ENCODE results near the gene SLC38A1. TPM values are rescaled to one million over a fixed set of nuclear protein-coding genes. Genes with fewer than 3 reads are reported as not detected.
"Not testable (repeated sequence)": the region's sequence is repeated elsewhere in the genome, so short reads cannot be mapped to it uniquely, and the experiment has no call there.

Gene SLC38A1
- total RNA-seq, 1 experiment from 2014 or later, result 259 TPM

DNA sequence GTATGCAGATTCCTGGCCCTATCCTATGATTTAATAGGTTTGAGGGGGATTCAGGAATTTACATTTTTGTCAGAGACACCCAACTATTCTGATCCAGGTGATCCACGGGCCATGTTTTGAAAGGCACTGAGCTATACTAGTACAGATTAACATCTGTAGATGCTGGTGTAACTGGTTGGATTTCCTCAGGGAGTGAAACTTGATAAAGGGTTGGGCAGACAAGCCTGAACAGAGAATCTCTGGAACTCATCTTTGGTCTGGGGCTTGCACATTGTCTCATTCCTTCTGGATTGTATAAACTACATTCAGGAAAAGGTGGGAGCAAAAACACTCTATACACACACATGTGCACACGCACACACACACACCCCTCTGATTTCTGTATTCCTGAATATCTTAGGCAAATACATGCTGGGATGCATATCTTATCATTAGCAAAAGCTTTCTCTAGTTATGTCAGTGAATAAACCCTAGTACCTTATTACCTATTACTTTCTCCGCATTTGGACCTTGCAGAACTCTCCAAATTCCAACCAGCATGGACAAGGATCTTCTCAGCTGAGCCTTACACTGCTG is 104.6 kb downstream of the SLC38A1 start:
- POLR2A ChIA-PET, result interaction anchor here (0.6 kb wide), 1 partner anchor 117 kb away, joined by 4 read pairs; no protein-coding TSS in a partner anchor
- Mint-ChIP-seq H3K4me3 (ENCODE audit: unreplicated experiment) (no peak overlapping the region), H3K36me3 (ENCODE audit: insufficient read depth, unreplicated experiment) (peaks cover 4% of the 10 kb centered on the region), H3K27me3 (ENCODE audit: insufficient read depth, unreplicated experiment) (peaks cover 5% of the 10 kb centered on the region), H3K27ac (ENCODE audit: unreplicated experiment) (no peak overlapping the region), H3K4me1 (ENCODE audit: low read depth, unreplicated experiment) (no peaks in the 10 kb centered on the region), H3K9me3 (ENCODE audit: unreplicated experiment) (no peaks in the 10 kb centered on the region)
- no peaks in the 10 kb centered on the region; the same call in 1 of the 2 replicates for H3K9me3 ChIP-seq
- no TSS peak for BruUV-seq (replicated peaks)
- TF ChIP-seq, protein P1, sequence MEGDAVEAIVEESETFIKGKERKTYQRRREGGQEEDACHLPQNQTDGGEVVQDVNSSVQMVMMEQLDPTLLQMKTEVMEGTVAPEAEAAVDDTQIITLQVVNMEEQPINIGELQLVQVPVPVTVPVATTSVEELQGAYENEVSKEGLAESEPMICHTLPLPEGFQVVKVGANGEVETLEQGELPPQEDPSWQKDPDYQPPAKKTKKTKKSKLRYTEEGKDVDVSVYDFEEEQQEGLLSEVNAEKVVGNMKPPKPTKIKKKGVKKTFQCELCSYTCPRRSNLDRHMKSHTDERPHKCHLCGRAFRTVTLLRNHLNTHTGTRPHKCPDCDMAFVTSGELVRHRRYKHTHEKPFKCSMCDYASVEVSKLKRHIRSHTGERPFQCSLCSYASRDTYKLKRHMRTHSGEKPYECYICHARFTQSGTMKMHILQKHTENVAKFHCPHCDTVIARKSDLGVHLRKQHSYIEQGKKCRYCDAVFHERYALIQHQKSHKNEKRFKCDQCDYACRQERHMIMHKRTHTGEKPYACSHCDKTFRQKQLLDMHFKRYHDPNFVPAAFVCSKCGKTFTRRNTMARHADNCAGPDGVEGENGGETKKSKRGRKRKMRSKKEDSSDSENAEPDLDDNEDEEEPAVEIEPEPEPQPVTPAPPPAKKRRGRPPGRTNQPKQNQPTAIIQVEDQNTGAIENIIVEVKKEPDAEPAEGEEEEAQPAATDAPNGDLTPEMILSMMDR (IDR thresholded peaks at IDR 0.05; ENCODE audit: insufficient read depth in 1 of 2, low read depth in 1 of 2, low read length in 1 of 2, severe bottlenecking in 1 of 2, unreplicated experiment in 1 of 2), result no peak
- H3K4me1 ChIP-seq, result no peaks in the 10 kb centered on the region
- no peaks in the 10 kb centered on the region for H3K27me3 ChIP-seq (replicated peaks; ENCODE audit: control insufficient read depth, insufficient read depth, low read length)
- no peak overlapping the region for H3K4me3 ChIP-seq (ENCODE audit: low read depth, low read length)
- no peak for DNase-seq
- CTCF ChIA-PET, result no interaction called here
- intact Hi-C loops (cut with micrococcal nuclease; ENCODE audit: unreplicated experiment), result no loop called here
- no peaks in the 10 kb centered on the region for H3K36me3 ChIP-seq (ENCODE audit: control insufficient read depth, insufficient read depth, low read length)

DNA sequence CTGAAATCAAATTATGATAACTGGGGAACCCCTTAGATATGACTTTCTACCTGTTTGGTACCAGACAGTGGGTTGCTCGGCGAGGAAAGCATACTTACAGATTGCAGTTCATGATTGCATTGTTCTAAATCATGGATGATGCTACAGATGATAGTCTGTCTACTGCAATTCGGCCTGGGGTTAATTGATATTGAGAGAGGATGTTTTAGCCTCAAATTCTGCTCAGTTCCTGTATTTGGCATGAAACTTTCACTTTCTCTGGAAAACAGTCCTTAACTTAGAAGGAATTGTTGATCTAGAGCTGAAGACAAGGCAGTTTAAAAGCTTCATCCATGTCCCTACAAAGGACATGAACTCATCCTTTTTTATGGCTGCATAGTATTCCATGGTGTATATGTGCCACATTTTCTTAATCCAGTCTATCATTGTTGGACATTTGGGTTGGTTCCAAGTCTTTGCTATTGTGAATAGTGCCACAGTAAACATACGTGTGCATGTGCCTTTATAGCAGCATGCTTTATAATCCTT is 106.2 kb downstream of the SLC38A1 start:
- POLR2A ChIA-PET, CTCF ChIA-PET: not testable (repeated sequence)

DNA sequence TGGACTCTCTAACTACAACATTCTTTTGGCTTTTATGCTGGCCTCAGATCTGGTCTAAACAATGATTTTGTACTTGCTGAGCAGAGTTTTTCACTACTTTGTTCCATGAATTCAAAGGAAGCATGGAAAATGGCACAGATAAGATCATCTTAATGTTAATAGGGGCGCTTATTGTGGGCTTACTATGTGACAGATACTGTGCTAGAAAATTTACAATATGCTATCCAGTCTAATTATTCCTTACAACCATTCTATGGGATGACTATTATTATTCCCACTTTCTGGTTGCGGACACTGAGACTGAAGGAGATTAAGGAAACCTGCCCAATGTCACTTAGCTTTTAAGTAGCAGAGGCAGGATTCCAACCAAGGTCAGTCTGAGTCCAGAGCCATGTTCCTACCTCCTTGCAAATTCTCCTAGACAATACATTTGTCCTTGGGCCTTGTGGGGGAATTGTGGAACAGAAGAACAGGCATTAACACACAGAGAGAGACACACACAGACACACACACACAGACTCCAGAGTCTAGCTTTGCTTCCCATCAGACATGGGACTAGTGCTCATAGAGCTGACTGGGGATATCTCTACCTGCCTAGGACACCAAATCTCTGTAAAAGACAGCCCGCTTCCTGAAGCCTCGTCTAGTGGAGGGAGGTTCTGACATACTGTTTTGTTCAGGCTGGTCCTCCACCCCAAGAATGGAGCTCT is 107.7 kb downstream of the SLC38A1 start:
- Mint-ChIP-seq H3K27me3 (ENCODE audit: insufficient read depth, unreplicated experiment) (peaks cover 6% of the 10 kb centered on the region), H3K27ac (ENCODE audit: unreplicated experiment) (no peak overlapping the region), H3K9me3 (ENCODE audit: unreplicated experiment) (peaks cover 13% of the 10 kb centered on the region), H3K4me1 (ENCODE audit: low read depth, unreplicated experiment) (no peaks in the 10 kb centered on the region), H3K36me3 (ENCODE audit: insufficient read depth, unreplicated experiment) (peaks cover 8% of the 10 kb centered on the region), H3K4me3 (ENCODE audit: unreplicated experiment) (no peak overlapping the region)
- BruUV-seq (replicated peaks), result no TSS peak
- H3K4me3 ChIP-seq (ENCODE audit: low read depth, low read length), result no peak overlapping the region
- peaks cover 3% of the 10 kb centered on the region for H3K9me3 ChIP-seq
- no peaks in the 10 kb centered on the region for H3K36me3 ChIP-seq (ENCODE audit: control insufficient read depth, insufficient read depth, low read length)
- H3K27me3 ChIP-seq (replicated peaks; ENCODE audit: control insufficient read depth, insufficient read depth, low read length), result no peaks in the 10 kb centered on the region
- ChIA-PET POLR2A (no interaction called here), CTCF (no interaction called here)
- no peak for DNase-seq
- TF ChIP-seq, protein P1 (IDR thresholded peaks at IDR 0.05; ENCODE audit: insufficient read depth in 1 of 2, low read depth in 1 of 2, low read length in 1 of 2, severe bottlenecking in 1 of 2, unreplicated experiment in 1 of 2), result no peak
- intact Hi-C loops (cut with micrococcal nuclease; ENCODE audit: unreplicated experiment), result no loop called here
- no peaks in the 10 kb centered on the region for H3K4me1 ChIP-seq

More for the DNA sequence above, 106.2 kb downstream of the SLC38A1 start:
- DNase-seq; H3K4me1 ChIP-seq; H3K27ac Mint-ChIP-seq (ENCODE audit: unreplicated experiment); H3K27me3 ChIP-seq (replicated peaks; ENCODE audit: control insufficient read depth, insufficient read depth, low read length); H3K4me1 Mint-ChIP-seq (ENCODE audit: low read depth, unreplicated experiment); BruUV-seq (replicated peaks); H3K36me3 Mint-ChIP-seq (ENCODE audit: insufficient read depth, unreplicated experiment); H3K4me3 Mint-ChIP-seq (ENCODE audit: unreplicated experiment); H3K9me3 ChIP-seq; H3K4me3 ChIP-seq (ENCODE audit: low read depth, low read length); H3K27me3 Mint-ChIP-seq (ENCODE audit: insufficient read depth, unreplicated experiment); H3K36me3 ChIP-seq (ENCODE audit: control insufficient read depth, insufficient read depth, low read length); H3K9me3 Mint-ChIP-seq (ENCODE audit: unreplicated experiment); intact Hi-C loops (cut with micrococcal nuclease; ENCODE audit: unreplicated experiment): not testable (repeated sequence)
